Esophagus muscularis mucosa (tissue), 4 donors: ENCODE results near the gene C14orf180.

Experiments used
- EP300 ChIP-seq: sonication (generic); formaldehyde crosslinking; IDR thresholded peaks from one replicate; pipeline ENCODE4 v1.6.1; 2017; ENCODE audit warnings: antibody characterized with exemption
- POLR2A ChIP-seq: fragments of 450-650 bp; IDR thresholded peaks from one replicate; pipeline ENCODE4 v1.6.1; 2017; ENCODE audit warnings: antibody characterized with exemption, moderate library complexity, mild to moderate bottlenecking, low read depth
- POLR2AphosphoS5 ChIP-seq, 2 donors: sonication (generic); formaldehyde crosslinking; IDR thresholded peaks; one replicate each; pipeline ENCODE4 v1.6.1; 2017; ENCODE audit warnings: antibody characterized with exemption in 2 of 2
- TF ChIP-seq, protein P1 (sequence below), 3 experiments: fragments of 200-600 bp in 2 of 3; fragments of 450-650 bp in 1 of 3; sonication (generic) in 2 of 3; IDR thresholded peaks; one replicate each; pipeline ENCODE4 v1.5.1; 2017 to 2019; ENCODE audit warnings: antibody characterized with exemption in 3 of 3, mild to moderate bottlenecking in 2 of 3, moderate library complexity in 1 of 3

DNA sequence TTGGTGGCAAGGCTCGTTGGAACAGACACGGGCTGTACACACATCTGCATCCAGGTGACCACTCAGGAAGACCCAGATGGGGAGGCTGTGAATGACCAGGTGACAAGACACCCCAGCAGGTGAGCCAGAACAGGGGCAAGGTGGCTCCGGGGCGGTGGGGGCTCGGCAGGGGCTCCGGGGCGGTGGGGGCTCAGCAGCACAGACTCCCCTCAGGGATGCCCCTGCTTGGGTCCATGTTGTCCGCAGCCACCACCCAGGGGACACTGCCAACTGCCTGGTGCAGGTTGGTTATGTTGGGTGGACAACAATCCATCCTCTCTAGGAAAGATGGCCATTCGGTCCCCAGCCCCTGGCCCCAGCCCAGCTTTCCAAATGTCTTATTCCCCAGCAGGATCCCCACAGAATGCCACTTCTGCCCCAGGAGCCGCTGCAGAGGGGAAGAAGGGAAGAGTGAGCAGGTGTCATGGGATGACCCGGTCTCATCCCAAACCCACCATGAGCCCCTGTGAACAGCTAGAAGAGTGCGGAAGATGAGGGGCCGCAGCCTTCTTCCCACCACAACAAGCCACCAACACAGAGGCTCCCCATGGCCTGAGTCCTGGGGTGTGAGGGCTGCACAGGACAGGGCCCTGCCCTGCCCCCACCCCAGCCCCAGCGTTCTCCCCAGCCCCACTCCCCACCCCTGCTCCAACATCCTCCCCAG lies 31.4 kb upstream of the C14orf180 start:
- TF ChIP-seq POLR2AphosphoS5 (IDR thresholded peaks at IDR 0.05) (no peak), EP300 (no peak), POLR2A (no peak)
- TF ChIP-seq, protein P1, sequence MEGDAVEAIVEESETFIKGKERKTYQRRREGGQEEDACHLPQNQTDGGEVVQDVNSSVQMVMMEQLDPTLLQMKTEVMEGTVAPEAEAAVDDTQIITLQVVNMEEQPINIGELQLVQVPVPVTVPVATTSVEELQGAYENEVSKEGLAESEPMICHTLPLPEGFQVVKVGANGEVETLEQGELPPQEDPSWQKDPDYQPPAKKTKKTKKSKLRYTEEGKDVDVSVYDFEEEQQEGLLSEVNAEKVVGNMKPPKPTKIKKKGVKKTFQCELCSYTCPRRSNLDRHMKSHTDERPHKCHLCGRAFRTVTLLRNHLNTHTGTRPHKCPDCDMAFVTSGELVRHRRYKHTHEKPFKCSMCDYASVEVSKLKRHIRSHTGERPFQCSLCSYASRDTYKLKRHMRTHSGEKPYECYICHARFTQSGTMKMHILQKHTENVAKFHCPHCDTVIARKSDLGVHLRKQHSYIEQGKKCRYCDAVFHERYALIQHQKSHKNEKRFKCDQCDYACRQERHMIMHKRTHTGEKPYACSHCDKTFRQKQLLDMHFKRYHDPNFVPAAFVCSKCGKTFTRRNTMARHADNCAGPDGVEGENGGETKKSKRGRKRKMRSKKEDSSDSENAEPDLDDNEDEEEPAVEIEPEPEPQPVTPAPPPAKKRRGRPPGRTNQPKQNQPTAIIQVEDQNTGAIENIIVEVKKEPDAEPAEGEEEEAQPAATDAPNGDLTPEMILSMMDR (IDR thresholded peaks at IDR 0.05): no peak
